ENCODE measurements around the gene ABRACL.

Gene ABRACL

DNA sequence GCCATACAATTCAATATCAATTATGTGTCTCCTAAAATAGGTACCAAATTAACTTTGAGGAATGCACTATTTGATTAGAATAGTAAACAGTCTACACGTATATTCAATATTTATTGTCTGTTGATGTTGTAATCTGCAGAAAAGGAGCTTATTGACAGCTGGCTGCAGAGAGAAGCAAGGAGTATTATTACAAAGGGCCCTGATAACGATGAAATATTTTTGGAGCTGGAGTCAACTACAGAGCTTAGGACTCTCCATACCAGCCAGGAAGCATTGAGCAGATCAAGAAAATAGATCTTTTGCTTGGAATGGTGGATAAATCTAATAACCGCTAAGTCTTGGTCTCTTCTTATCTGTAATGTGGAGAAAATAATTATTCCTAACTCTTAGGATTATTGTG is 25.5 kb downstream of the ABRACL start:
- DNase-seq (ENCODE audit: low spot score): no peak

DNA sequence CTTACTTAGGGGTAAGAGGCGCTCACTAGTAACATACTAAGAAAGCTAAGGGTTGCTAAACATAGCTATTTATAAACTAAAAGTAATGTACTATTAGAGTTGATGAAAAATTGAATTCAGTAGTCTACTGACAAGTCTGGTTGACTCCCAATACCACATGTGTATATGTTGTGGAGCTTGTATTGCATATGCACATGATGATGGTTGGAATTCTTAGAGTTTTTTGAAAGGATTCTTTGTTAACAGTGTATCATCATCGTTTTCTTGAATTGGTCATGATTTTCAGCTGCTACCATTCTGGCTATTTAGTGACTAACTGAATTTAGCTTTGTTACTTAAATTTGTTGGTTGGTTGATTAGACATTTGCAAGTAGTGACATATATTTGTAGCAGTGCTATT is 27.2 kb downstream of the ABRACL start:
- DNase-seq (ENCODE audit: low spot score): no peak

DNA sequence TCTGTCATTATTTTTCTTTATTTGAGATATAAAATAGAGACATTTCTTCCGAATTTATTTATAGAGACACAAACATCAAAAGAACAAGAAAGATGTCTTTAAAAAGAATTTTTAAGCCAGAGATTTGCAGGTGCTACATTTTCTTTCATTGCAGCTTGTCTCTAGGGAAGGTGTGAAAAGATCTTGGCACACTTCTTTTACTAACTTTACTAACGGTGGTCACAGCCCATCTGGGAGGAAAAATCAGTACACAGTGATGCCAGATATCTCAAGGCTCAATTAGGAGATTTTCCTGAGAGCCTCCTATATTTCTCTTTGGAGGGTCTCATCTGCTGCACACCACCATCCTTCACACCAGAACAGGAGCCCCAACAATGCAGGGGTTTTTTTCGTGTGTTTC is 29.5 kb downstream of the ABRACL start:
- no peak for DNase-seq (ENCODE audit: low spot score)

DNA sequence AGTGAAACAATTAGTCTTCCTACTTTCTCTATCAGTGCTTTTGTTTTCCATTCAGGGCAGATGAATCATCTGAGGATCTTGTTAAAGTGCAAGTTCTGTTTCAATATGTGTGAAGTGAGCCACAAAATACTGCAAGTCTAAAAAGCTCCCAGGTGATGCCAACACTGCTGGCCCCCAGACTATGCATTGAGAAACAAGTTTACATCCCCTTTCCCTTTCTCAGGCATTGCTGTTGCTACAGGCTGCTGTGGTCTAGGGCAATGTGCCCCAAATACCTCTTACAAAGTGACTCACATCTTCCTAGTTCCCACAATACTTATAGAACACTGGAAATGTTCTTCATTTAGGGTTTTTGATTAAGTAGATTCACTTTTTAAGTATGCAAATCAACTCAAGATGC is 31.8 kb downstream of the ABRACL start:
- DNase-seq (ENCODE audit: low spot score): no peak

DNA sequence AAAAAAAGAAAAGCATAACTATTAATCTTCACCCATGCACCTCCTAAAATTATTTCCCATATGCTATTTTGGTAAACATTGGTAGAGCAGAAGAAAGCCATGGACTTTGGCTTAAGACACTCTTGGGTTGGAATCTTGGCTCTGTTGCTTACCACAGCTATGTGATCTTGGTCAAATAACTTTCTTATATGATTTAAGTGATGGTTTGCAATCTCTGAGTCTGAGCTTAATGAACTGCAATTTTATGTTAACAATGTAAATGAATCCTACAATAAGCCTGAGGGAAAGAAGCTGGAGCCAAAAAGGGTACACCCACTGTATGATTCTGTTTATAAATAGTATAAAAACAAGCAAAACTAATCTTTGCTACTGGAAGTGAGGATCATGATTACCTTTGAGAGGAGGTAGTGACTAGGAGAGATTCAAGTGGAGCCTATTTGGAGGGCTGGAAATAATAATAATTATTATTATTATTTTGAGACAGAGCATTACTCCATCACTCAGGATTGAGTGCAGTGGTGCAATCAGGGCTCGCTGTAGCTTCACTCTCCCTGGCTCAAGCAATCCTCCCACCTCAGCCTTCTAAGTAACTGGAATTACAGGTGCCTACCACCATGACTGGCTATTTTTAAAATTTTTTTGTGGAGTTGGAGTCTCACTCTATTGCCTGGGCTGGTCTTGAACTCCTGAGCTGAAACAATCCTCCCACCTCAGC is 34.5 kb downstream of the ABRACL start:
- DNase-seq (ENCODE audit: low spot score): no peak

DNA sequence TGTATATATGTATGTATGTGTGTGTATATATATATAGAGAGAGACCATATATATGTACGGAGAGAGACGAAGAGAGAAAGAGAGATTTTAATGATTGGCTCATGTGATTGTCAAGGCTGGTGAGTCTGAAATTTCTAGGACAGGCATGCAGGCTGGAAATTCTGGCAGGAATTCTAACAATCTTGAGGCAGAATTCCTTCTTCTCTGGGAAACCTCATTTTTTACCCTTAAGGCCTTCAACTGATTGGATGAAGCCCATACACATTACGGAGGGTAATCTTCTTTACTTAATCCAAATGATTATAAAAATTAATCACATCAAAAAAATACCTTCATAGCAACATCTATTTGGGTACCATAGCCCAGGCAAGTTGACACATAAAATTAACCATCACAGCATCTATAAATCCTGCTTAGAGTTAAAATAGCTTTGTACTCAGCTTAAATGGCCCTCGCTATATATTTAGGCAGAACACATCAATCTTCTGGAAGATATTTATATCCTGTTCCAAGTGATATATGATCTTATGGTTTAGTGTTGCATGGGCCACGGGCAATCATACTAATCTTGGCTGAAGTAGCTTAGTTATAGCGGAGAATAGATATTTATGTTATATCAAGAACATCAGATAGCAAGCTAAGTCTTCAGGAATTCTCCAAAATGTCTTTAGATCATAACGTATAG is 36.6 kb downstream of the ABRACL start:
- DNase-seq (ENCODE audit: low spot score): no peak

DNA sequence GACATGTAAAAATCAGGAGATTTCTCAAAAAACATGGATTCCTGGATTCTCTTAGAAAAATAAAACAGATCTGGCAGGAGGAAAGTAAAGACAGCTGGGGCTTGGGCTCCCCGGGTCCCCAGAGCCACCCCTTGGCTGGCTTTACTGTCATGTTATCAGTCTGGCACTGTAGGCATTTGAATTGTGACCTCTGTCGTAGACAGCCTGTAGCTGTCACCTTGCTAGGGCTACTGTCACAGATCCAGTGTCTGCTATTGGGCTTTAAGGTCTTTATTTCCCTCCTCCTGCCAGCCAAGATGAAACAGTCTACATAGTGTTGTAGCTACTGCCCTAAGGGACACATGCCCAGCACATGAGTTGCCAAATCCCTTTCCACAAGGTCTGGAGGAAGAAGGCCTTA is 37.5 kb downstream of the ABRACL start:
- no peak for DNase-seq (ENCODE audit: low spot score)

DNA sequence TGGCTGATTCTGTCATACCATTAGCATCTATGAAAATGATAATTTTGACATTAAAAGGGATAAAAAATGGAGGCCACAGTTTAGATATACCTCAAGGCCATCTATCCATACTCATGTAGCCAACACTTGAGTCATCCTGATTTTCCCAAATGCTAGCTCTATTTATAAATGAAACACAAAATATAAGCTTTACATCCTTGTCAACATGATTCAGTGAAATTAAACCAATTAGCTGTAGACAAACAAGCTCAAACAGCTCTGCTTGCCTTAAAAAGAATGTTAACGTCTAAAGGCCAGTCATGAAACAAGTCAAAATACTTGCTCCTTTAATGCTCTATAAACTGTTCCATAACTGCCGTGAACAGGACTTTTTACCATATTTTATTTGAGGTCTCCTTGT is 40.3 kb downstream of the ABRACL start:
- DNase-seq (ENCODE audit: low spot score): no peak

DNA sequence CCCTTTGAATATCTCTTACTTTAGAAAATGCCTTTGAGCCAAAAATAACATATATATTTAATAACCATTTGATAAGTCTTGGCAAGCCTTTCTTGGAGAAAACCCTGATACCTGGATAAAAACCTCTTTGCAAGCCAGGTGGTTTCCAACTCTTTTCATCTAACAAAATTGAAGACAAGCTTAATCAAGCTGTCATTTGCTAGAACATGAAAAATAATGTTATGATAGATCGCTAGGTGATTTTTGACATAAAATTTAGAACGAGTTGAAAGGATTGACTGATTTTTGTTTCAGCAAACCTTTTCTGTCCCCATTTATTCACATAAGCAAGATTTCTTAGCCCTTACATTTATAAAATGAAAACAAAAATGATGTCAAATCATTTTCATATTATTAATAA is 44.6 kb downstream of the ABRACL start:
- no peak for DNase-seq (ENCODE audit: low spot score)

DNA sequence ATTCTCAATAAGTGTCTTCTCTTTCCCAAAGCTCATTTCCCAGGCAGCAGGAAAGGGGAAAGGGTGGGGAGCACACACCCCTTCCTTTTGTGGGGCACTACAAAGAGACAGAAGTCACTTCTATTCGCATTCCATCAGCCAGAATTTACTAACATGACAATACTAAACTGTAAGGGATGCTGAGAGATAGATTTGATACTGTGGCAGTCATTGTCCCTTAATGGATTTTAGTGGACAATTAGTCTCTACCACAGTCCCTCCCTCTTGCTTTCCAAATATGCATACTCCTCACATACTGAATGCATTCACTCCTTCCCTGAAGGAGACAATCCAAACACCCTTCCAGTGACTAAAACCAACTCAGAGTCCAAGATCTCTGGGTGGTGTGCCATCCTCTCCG is 50.5 kb downstream of the ABRACL start:
- no peak for DNase-seq (ENCODE audit: low spot score)

DNA sequence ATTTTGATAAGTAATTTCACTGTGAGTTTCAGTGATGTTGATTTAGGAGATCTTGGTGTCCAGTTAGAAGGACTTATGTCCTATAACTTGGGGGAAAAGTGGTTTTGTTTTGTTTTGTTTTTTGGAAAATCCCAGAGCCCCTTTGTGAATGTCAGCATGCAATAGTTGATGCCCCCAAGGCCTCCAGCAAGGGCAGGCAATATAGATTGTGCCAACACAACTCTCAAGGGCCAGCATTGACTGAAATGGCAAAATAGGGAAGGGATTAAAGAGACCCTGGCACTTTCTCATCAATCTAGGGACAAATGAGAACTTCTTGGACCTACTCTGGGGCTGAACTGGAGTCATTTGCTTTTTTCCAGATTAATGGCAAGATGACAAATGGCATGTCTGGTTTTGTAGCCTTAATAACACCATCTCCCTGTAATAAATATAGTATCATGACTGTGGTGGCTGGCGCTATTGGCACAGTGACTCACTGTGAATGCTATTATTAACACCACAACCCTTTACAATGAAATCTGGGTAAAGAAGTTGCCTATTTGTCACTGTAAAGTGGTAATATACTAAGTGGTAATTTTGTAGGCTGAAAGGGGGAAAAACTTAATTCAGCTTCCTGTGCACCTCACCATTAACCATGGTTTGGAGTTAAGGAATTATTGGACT is 51.8 kb downstream of the ABRACL start:
- DNase-seq (ENCODE audit: low spot score): no peak

DNA sequence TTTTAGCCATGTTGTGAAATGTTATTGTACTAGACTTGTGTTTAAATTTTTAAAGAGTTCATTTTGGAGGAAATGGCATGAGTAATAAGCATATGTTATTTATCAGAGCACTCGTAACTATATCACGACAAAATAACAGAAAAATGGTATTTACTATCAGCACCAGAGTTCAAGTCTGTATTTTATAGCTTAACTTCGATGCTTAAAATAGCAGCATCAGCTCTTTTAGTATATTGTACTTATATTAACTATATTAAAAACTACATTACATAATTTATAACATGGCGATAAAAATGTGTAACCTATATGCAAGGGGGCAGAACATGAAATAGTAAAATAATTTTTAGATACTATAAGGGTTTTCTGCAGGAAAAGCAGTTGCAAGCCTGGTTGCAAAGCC is 52.9 kb downstream of the ABRACL start:
- DNase-seq (ENCODE audit: low spot score): no peak

DNA sequence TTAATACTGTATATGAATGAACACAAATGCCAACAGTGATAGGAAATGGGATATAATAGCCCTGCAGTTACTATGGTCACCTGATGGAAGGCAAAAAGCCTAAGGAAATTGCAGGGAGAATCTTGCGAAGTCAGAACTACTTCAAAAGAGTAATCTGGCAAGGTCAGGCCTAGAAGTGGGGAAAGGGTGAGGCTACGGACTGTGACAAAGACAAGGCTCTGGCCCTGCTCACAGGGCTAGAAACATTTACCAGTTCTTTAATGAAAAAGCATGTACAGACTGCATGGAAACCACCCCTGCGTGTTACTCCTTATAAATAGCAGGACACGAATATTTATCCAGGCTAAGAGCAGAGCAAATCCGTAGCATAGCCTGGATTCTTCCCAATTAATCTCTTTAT is 53.8 kb downstream of the ABRACL start:
- DNase-seq (ENCODE audit: low spot score): no peak

DNA sequence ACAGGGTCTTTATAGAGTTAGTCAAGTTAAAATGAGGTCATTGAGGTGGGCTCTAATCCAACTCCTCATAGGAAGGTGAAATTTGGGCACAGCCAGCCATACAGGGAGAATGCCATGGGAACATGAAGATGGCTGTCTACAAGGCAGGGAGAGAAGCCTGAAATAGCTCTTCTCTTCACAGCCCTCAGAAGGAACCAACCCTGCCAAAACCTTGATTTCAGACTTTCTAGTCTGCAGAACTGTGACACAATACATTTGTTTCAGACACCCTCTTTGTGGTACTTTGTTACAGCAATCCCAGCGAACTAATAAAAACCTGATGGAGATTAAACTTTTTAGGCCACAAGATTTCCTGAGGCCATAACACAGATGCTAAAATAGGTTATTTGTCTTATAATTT is 63.3 kb downstream of the ABRACL start:
- no peak for DNase-seq (ENCODE audit: low spot score)

Measured in left forelimb (tissue), 1 donor.